Renal cortical epithelial cell (primary cell): ENCODE results near the gene ZFP62. TPM values are rescaled to one million over a fixed set of nuclear protein-coding genes. Genes with fewer than 3 reads are reported as not detected.
A peak's percentile ranks its signal among the peaks of the same experiment; 100 is the strongest.

ENCODE experiments used
- DNase-seq: peaks from one replicate; pipeline ENCODE4 v3.0.0-alpha.2; 2011; ENCODE audit warnings: low read depth
- total RNA-seq: library from RNA; depleted of rRNA; stranded (reverse); fragments of >200 nt; gene quantifications from 2 replicates; pipeline ENCODE4 v1.2.3, GENCODE V29; 2014

ZFP62 gene
- total RNA-seq, 1 donor from 2014 or later, result 37.1 TPM

DNA sequence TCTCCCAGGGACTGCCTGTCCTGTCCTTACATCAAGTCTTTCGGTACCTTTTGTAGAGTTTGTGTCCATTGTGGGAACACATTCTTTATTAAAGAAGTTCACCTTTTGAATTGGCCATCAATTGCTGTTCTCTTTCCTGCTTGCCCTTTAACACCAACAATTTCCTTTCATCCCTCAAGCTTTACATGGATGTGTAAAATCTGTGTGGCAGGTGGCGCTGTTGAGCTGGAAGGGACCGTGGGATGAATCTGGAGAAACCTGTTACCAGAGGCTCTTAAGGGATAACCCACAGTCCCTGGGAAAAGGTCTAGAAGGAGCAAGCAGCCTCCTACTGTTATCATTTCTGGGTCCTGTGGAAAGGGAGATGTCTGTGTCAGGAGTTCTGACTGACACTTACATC lies 7.9 kb upstream of the ZFP62 start:
- peak; percentile 70 for DNase-seq

DNA sequence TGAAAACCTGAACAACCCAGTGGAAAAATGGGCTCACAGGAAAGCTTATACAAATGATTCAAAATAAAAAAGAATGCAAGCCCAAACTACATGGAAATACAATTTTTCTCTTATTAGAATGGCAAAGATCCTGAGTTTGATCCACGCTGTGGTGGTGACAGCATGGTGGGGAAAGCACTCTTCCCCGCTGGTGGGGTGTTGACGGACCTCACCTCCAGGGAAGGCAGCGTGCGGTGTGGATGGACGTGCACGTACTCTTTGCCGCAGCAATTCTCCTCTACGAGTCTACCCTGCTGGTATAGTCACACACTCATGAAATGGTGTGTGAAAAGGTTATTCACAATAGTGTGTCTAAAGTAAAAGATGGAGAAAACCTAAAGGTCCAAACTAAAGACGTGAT lies 5.9 kb upstream of the ZFP62 start:
- no peak for DNase-seq

DNA sequence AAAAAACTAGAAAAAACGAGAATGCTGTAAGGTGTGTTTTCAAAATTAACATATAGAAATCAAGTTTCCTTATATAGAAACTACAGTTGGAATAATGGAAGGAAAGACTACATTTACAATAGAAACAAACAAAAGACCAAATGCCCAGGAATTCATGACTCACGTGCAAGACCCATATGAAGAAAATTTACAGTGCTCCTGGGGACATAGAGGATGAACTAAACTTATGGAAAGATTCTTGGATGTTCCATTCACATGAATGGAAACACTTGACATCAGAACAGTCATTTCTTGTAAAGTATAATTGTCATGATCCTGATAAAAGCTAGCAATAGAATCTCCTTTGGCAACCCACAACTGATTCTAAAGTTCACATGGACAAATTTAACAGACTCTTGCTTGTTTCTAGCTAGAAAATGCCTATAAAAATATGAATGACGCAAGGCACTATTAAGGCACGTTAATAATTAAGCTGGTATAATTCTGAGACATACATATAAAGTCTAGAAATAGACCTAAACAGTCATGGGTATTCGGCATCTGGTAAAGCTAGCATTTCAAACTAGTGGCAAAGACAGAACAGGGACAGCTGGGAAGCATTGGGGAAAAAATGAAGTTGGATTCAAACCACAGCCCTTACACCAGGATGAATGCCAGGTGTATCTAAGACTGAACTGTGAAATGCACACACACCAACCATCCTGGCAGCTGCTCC lies 5.1 kb upstream of the ZFP62 start:
- DNase-seq, result no peak

DNA sequence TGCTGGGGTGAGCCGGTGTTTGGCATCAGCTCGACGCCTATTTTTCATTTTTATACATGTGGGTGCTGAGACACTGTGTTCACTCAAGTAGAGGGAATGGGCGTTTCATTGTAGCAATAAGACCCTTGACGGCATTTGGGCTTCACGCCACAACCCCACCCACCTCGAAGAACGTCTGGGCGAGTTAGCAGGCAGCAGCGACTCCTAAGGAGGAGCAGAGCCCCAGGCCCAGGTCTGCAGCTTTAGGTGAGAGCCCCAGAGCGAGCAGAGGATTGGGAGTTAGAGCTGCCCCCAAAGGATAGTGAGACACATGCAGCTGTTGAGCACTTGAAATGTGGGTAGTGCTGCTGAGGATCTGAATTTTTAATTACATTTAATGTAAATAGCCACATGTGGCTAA lies 1.6 kb upstream of the ZFP62 start:
- DNase-seq, result no peak

DNA sequence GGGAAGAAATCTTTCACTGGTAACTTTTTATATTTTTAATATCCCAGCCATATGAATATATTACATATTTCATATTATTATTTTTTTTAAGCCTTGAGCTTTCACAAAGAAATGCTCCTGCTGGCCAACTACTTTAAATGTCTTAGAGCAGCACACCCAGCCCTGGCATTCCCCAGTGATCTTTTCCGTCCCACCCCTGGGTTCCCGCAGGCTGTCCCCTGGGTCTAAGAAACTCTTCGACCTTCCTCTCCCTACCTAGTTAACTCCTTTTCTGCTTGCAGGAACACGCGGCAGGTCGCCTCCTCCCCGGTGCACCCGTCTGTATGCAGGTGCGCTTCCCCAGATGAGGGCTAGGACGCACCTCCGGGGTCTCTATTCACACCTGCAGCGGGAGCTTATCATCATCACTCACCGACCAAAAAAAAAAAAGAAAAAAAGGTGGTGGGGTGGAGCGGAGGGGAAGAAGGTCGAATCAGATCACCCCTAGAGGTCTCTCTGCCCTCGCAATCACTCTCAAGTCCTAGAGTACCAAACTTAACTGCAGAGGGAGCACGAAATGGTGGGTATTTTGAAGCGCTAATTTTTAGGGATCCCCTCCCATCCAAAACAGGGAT lies 696 bp downstream of the ZFP62 start:
- peak; percentile 16 for DNase-seq

DNA sequence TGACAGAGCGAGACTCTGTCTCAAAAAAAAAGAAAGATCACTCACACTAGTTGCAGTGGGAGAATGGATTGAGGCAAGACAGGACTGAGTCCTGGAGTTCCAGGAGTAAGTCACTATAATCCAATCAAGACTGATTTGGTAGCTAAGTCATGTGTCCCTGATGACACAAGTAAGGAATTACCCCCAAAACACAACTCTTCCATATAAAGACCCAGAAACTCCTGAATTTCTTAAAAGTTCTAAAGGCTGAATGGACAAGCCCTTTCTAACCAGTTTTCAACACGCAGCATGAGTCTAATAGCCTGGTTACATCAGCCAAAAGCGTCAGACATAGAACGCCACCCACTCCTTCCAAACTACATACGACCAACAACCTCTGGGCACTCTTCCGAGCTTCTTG lies 2.5 kb downstream of the ZFP62 start:
- DNase-seq, result no peak

DNA sequence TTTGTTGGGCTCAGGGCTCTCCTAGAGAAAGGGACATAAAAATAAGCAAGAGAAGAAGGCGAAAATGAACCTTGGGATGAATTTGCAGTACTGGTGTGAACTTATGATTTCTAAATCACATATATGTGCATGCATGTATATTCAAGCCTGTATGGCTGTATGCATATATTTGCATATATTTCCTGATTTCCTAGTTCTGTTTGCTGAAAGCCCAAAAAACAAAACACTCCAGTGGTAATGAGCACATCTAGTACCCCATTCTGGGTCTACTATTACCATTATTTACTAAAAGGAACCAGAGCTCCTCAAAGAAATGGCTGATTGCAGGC lies 7.3 kb downstream of the ZFP62 start:
- no peak for DNase-seq

DNA sequence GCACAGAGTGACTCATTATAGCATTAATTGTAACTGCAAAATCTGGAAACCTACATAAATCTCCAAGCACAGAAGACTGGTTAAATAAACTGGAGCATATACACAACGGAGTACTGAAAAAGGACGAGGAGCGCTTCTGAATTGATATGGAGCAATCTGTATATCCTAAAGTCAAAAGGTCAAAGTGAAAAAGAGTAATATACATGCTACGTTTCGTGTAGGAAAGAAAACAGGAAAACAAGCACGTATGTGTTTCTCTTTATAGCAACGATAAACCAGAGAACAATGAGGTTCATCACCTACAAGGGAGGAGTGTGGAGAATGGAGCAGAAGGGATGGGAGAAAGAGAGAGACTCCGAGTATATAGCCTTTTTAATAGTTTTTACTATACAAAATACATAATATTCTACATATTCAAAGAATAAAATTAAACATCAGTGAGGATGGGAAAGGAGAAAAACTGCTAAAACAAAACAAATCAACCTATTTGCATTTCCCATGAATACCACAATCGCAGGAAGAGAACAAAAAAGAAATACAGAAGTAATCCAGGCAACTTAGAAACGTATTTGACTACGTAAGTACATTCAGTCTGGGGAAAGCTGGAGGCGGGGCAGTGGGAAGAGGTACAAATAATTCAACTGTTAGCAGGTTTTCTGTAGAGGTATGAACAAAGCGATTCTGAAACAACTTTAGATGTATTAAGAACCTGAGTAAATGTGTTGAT lies 7.8 kb downstream of the ZFP62 start:
- no peak for DNase-seq

DNA sequence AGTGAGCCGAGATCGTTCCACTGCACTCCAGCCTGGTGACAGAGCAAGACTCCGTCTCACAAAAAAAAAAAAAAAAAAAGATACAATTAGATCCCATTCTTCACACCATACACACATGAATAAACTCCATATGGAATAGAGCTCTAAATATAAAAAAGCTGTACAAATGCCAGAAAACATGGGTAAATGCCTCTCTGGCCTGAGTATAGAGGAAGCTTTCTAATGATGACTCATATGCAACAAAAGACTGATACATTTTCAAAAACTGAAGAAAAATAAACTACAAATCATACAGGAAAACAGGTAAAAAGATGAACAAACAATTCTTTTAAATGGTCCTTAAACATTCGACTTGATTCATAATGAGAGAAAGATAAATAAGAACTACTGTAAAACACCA lies 8.6 kb downstream of the ZFP62 start:
- DNase-seq, result no peak

DNA sequence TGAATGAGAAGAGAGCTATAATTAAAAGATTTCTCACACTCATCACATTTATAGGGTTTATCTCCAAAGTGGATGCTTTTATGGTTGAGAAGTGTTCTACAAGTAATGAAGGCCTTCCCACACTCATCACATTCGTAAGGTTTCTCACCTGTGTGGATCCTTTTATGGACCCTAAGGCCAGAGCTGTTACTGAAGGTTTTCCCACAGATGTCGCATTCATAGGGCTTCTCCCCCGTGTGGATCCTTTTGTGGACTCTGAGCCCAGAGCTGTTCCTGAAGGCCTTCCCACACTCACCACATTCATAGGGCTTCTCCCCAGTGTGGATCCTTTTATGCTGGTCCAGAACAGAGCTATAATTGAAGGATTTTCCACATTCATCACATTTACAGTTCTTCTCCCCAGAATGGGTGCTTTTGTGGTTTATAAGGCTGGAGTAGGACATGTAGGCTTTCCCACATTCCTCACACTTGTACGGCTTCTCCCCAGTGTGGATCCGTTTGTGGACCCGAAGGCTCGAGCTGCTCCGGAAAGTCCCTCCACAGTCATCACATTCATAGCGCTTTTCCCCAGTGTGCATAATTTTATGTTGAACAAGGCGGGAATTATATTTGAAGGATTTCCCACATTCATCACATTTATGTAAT lies 10.5 kb downstream of the ZFP62 start:
- DNase-seq, result no peak

DNA sequence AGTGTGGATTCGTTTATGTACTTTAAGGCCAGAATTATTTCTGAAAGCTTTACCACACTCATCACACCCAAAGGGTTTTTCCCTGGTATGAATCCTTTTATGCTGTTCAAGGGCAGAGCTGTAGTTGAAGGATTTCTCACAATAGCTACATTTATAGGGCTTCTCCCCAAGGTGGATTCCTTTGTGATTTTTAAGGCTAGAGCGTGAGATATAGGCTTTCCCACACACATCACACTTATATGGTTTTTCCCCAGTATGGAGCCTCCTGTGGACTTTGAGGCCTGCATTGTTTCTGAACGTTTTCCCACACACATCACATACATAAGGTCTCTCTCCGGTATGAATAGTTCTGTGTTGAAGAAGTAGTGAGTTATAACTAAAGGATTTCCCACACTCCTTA lies 11.2 kb downstream of the ZFP62 start:
- no peak for DNase-seq

DNA sequence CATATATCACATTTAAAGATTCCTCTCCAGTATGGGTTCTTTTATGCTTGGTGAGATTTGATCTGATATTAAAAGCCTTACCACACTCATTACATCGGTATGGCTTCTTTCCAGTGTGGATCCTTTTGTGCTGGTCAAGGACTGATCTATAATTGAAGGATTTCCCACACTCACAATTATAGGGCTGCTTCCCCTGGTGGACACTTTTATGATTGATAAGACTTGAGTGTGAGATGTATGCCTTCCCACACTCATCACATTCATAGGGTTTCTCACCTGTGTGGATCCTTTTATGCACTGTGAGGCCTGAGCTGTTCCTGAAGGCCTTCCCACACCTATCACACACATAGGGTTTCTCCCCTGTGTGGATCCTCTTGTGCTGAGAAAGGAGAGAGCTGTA lies 12.2 kb downstream of the ZFP62 start:
- DNase-seq, result no peak

DNA sequence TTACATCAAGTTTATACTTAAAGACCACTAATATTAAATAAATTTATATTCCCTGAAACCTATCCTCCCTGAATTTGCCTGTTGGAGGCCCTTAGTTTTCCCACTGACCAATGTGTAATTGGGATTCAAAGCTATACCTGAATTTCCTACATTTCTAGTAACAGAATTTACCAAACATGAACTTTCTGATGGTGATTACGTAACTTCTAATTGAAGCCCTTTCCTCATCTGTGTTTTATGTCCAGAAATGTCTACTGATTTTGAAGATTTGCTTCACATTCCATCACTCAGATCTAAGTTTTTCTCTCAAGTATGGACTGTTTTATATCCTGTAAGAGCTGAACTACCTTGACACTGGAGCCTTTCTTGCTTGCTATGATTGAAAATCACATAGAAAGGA lies 12.8 kb downstream of the ZFP62 start:
- DNase-seq, result no peak

DNA sequence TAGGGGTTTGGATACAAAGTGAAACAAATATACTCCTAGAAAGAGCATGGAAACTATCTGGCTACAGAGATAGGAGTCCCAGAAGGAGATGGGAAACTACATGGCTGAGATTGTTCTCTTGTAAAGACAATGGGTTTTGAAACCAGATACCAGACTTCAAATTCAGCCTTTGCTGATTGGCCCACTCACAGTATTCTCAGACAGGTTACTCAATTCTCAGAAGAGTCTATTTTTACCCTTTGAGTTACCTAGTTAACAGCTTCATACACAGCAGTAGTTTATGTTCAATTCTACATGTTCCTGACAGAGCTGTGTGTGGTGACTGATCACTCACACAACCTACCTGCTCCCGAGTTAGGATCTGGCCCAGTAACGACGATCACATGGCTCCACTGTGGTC lies 14.1 kb downstream of the ZFP62 start:
- DNase-seq, result no peak

DNA sequence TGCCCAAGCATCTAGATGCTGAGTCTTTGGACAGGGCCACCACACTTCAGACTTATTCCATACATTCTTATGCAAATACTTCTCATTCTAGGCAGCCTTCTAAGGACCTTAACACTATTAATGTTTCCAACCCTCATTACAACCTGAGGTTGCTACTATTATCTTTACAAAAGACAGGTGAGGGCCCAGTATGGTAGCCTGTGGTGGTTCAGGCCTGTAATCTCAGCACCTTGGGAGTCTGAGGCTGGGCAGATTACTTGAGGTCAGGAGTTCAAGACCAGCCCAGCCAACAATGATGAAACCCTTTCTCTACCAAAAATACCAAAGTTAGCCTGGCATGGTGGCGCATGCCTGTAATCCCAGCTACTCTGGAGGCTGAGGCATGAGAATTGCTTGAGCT lies 16.2 kb downstream of the ZFP62 start:
- DNase-seq, result no peak

DNA sequence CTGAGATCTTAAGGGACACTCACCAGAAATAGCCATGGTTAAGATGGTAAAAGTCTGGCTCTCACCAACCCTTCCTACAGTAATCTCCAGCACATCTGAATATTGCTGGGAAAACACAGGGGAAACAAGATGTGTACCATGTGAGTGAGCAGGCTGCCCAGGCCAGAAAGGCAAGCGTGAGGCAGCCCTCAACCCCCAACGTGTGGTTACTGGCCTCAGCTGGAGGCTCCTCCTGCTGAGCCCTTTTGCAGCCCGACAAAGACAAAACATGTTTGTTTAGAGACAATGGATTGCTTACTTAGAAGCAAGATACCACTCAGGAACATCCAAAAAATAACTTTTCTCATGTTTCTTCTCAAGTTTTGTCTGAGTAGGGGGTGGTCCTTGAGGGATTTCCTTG lies 16.6 kb downstream of the ZFP62 start:
- DNase-seq, result no peak

DNA sequence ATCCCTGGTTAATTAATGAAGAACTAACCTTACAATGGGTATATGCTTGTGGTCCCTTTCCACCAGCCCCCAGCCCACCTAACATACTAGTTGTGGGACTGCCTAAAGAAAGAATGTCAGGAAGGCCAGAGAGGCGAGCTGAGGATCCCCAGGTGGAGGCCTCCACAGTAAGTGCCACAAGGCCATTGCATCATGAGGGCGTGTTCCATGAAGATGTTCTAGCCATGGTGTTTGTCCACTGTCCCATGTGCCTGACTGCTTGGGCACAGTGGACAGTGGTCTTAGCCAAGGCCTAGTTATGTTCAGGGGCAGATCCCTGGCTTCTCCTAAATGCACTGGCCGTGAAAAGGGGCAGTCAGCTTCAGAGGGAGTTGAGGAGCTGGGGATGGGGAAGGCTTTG lies 21.1 kb downstream of the ZFP62 start:
- no peak for DNase-seq

DNA sequence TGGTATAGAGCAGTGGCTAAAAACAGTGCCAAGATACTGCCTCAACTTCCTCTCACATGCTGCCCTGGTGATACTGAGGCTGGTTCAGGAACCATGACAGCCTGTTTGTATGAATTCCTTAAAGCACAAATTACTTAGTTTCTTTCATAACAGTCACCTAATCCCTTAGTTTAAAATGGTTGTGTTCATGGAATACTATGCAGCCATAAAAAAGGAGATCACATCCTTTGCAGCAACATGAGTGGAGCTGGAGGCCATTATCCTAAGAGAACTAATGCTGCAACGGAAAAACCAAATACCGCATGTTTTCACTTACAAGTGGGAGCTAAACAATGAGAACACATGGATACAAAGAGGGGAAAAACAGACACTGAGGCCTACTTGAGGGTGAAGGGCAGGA lies 21.8 kb downstream of the ZFP62 start:
- DNase-seq, result no peak

DNA sequence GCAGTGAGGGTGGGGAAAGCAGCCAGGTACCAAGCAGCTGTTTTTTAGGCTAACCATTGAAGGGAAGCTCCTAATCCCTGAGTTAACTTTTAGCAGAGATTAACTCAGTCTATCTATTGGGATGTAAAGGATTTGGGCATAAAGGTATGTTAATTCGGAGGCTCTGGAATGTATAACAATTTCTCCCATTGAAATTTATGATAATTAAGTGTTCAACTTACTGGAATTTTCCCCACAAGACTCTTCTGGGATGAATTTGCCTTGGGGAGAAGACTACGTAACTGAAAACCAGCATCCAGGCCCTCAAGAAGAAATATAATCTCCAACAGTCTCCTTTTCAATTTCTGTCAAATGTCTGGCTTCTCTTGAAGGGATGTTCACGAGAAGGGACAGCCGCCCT lies 23.6 kb downstream of the ZFP62 start:
- no peak for DNase-seq

DNA sequence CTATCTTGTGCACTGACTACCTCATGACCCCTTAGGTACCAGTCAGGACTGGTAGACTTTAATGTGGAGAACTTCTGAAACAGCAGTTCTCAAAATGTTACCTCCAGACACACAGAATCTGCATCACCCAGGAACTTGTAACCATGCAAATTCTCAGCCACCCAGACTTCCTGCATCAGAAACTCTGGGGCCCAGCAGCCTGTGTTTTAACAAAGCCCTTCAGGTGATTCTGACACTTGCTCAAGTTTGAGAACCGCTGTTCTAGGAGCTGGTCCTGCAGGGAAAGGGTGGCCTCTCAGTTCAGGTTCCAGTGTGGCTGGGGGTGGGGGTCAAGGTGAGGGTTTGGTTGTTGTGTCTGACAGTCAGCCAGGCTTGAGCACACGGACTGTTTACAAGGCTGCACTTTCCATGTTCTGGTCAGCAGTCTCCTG lies 28.4 kb downstream of the ZFP62 start:
- DNase-seq, result no peak

DNA sequence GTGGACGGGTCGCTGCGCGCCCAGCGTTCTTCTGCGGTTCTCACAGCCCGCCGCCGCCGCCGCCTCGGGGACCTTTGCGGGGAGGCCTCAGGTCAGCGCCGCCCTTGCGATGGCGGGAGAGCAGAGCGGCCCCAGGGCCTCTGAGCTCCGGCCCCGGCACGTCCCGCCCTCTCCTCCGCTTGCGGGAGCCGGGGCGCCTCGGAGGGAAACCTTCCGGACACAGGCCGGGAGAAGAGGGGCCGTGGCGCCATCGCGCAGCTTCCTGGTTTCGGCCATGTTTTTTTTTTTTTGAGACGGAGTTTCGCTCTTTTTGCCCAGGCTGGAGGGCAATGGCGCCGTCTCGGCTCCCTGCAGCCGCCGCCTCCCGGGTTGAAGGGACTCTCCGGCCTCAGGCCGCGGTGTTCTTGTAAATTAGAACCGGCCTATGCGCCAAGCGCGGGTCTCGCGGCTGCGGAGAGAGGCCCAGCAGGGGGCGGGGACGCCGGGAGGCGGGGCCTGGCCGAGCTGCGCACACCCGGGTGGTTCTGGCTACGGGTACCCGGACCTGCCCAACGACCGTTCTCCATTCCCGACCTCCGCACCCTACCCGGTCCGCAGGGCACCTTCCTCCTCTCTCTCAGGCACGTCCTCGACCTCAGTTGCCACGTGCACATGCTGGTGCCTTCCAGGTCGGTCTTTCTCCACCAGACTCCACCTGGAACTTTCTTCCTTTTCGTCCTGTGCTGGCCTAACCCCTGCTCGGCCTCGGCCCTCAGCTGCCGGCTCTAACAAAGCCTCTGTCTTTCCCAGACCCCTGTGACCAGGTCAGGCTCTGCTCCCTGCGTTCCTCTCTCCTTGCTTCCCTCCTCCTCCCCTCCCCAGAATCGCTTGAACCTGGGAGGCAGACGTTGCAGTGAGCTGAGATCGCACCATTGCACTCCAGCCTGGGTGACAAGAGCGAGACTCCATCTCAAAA lies 29.7 kb downstream of the ZFP62 start:
- peak; percentile 35 for DNase-seq
